Cerebellar cortex (tissue), 1 donor: ENCODE results near the gene PTPRF.

Experiments
- DNase-seq: peaks from one replicate; pipeline ENCODE4 v3.0.0-alpha.2; 2015; ENCODE audit warnings: low spot score

PTPRF gene

GRCh38 chr1:43608827-43609226, 78.1 kb downstream of the PTPRF start:
- no peak for DNase-seq

- DNase-seq = no peak
These were observed 79.7 kb downstream of the PTPRF start for GRCh38 chr1:43610339-43610738.

GRCh38 chr1:43611950-43612349, 81.3 kb downstream of the PTPRF start:
- no peak for DNase-seq

GRCh38 chr1:43612406-43612805, 81.7 kb downstream of the PTPRF start:
- DNase-seq = no peak

- no peak for DNase-seq
These were observed 82.6 kb downstream of the PTPRF start for GRCh38 chr1:43613075-43613942.

- DNase-seq = no peak
These were observed 83.5 kb downstream of the PTPRF start for GRCh38 chr1:43614211-43614610.

- no peak for DNase-seq
These were observed 84.2 kb downstream of the PTPRF start for GRCh38 chr1:43614891-43615290.

GRCh38 chr1:43616383-43616782, 85.7 kb downstream of the PTPRF start:
- DNase-seq = no peak

GRCh38 chr1:43617011-43617410, 86.3 kb downstream of the PTPRF start:
- DNase-seq = no peak

GRCh38 chr1:43617668-43618067, 87.0 kb downstream of the PTPRF start:
- no peak for DNase-seq

- DNase-seq = no peak
These were observed 88.0 kb downstream of the PTPRF start for GRCh38 chr1:43618521-43619313.

GRCh38 chr1:43619314-43619790, 88.7 kb downstream of the PTPRF start:
- DNase-seq = no peak

- DNase-seq = no peak
These were observed 89.6 kb downstream of the PTPRF start for GRCh38 chr1:43619996-43620920.

- DNase-seq = no peak
These were observed 90.3 kb downstream of the PTPRF start for GRCh38 chr1:43620956-43621355.

GRCh38 chr1:43621386-43621785, 90.7 kb downstream of the PTPRF start:
- DNase-seq = peak; percentile 23

GRCh38 chr1:43621861-43622260, 91.2 kb downstream of the PTPRF start:
- peak; percentile 52 for DNase-seq

- no peak for DNase-seq
These were observed 91.8 kb downstream of the PTPRF start for GRCh38 chr1:43622471-43622870.

GRCh38 chr1:43622901-43623780, 92.5 kb downstream of the PTPRF start:
- DNase-seq = no peak

GRCh38 chr1:43625063-43625780, 94.5 kb downstream of the PTPRF start:
- DNase-seq = no peak

GRCh38 chr1:43632135-43632670, 101.5 kb downstream of the PTPRF start:
- DNase-seq = no peak
